Measurements from ENCODE around the gene CAPG.

DNA sequence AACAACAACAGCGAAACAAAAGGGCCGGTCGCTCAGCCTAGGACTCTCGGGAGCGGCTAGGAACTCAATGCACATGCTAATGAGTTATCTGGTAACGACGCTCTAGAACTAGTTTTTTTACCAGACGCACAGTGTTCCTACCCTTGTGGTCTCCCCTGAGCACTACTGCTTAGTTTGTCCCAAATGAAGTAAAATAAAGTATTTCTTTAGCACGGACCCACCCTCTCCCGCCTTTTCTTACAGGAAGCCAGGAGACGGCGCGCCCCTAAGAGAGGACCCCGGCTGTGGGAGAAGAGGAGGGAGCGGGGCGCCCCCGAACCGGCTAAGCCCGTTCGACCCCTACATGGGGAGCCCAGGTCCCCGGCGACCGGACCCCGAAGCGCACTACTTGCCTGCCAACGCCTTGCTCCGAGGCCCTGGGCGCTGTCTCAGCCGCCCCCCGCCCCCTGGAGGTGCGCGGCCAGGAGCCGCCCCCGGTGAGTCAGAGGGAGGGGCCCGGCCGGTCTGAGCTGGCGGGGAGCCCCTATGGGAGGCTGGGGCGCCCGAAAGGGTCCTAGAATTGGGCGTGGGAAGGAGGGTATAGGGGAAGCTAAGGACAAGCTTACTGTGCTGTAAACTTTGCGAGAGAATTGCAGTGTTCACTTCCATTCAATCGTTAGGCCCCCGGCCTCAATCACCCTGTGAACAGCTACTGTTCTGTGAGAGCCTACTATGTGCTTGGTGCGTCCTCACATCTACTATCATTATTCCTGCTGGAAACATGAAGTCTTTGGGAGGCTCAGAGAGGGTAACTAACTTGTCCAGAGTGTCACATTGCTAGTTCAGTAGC is 3.6 kb upstream of the CAPG start:
- TF ChIP-seq GATA2 (IDR thresholded peaks at IDR 0.05; ENCODE audit: low read depth, low read length) (no peak), GATA3 (IDR thresholded peaks at IDR 0.05; ENCODE audit: low read depth, low read length) (no peak)
